ENCODE data around the gene RAB11FIP3.
"Not testable (repeated sequence)": the region's sequence is repeated elsewhere in the genome, so short reads cannot be mapped to it uniquely, and the experiment has no call there.

RAB11FIP3 gene

GRCh38 chr16:494676-495075, 69.2 kb downstream of the RAB11FIP3 start:
- not testable (repeated sequence) for DNase-seq (ENCODE audit: low read depth)

- DNase-seq (ENCODE audit: low read depth) = no peak
Measured at GRCh38 chr16:495127-495748, 69.8 kb downstream of the RAB11FIP3 start.

- no peak for DNase-seq (ENCODE audit: low read depth)
Measured at GRCh38 chr16:496097-496886, 70.8 kb downstream of the RAB11FIP3 start.

- DNase-seq (ENCODE audit: low read depth) = no peak
Measured at GRCh38 chr16:497258-497657, 71.8 kb downstream of the RAB11FIP3 start.

GRCh38 chr16:499924-500323, 74.5 kb downstream of the RAB11FIP3 start:
- DNase-seq (ENCODE audit: low read depth) = no peak

GRCh38 chr16:500709-501108, 75.3 kb downstream of the RAB11FIP3 start:
- DNase-seq (ENCODE audit: low read depth) = no peak

GRCh38 chr16:502179-502943, 76.9 kb downstream of the RAB11FIP3 start:
- DNase-seq (ENCODE audit: low read depth) = no peak

- no peak for DNase-seq (ENCODE audit: low read depth)
Measured at GRCh38 chr16:503150-504071, 78.0 kb downstream of the RAB11FIP3 start.

GRCh38 chr16:505479-506245, 80.2 kb downstream of the RAB11FIP3 start:
- no peak for DNase-seq (ENCODE audit: low read depth)

- no peak for DNase-seq (ENCODE audit: low read depth)
Measured at GRCh38 chr16:506246-506546, 80.7 kb downstream of the RAB11FIP3 start.

- not testable (repeated sequence) for DNase-seq (ENCODE audit: low read depth)
Measured at GRCh38 chr16:507527-507926, 82.1 kb downstream of the RAB11FIP3 start.

GRCh38 chr16:507996-508395, 82.5 kb downstream of the RAB11FIP3 start:
- no peak for DNase-seq (ENCODE audit: low read depth)

GRCh38 chr16:508884-509736, 83.7 kb downstream of the RAB11FIP3 start:
- DNase-seq (ENCODE audit: low read depth) = peak; percentile 59

GRCh38 chr16:510066-510825, 84.8 kb downstream of the RAB11FIP3 start:
- no peak for DNase-seq (ENCODE audit: low read depth)

- DNase-seq (ENCODE audit: low read depth) = no peak
Measured at GRCh38 chr16:512802-513201, 87.4 kb downstream of the RAB11FIP3 start.

- no peak for DNase-seq (ENCODE audit: low read depth)
Measured at GRCh38 chr16:513950-514349, 88.5 kb downstream of the RAB11FIP3 start.

GRCh38 chr16:515175-515938, 89.9 kb downstream of the RAB11FIP3 start:
- DNase-seq (ENCODE audit: low read depth) = no peak

- no peak for DNase-seq (ENCODE audit: low read depth)
Measured at GRCh38 chr16:515939-516226, 90.4 kb downstream of the RAB11FIP3 start.

GRCh38 chr16:516301-516700, 90.9 kb downstream of the RAB11FIP3 start:
- DNase-seq (ENCODE audit: low read depth) = no peak
